ENCODE data around the gene GPR150. TPM values are rescaled to one million over a fixed set of nuclear protein-coding genes. Genes with fewer than 3 reads are reported as not detected.
A peak's percentile ranks its signal among the peaks of the same experiment; 100 is the strongest.

The GPR150 gene
- total and polyA plus RNA-seq, 10 of the 15 experiments (the other 5 are each of a cell fraction or from before 2014, with no cell fraction given) = 0.08 to 1.1 (median 0.37) TPM; not detected in 1

DNA sequence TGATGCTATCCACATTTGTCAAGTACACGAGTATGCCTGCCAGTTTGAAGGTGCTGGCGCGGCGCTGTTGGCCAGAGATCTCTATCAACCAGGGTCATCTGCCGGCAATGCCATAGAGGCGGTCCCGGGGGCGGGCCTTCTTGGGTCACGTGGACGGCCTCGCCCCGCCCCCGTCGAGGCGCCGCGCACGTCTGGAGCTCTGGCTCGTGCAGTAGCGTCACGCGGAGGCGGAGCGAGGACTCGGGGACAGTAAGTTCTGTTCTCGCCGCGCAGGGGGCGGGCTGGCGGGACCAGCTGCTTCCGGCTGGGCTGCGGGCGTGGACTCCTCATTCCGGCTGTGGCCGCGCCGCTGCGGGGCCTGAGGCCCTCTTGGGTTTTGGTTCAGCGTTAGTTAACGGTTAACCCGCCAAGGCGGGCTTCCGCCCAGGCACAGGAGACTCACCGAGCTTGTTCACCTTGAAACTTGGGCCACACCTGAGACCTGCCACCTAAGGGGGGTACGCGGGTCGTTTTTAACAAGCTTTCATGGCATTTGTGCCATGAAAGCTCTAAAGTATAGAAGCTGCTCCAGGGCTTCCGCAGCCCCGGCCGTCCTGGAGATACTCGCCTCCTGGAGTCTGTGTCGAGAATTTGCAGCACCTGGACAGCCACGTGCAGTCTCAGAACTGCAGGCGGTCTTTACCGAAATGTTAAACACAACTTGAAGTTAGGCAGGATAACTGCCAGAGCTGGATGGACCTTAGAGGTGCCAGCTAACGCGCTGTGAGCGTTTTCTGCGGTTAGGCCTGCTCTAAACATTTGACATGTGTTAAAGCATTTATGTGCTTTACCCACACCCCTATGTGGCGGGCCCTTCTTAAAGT lies 26.9 kb downstream of the GPR150 start, which contains the start of gene RFESD (continued):
- TF ChIP-seq, protein P1, sequence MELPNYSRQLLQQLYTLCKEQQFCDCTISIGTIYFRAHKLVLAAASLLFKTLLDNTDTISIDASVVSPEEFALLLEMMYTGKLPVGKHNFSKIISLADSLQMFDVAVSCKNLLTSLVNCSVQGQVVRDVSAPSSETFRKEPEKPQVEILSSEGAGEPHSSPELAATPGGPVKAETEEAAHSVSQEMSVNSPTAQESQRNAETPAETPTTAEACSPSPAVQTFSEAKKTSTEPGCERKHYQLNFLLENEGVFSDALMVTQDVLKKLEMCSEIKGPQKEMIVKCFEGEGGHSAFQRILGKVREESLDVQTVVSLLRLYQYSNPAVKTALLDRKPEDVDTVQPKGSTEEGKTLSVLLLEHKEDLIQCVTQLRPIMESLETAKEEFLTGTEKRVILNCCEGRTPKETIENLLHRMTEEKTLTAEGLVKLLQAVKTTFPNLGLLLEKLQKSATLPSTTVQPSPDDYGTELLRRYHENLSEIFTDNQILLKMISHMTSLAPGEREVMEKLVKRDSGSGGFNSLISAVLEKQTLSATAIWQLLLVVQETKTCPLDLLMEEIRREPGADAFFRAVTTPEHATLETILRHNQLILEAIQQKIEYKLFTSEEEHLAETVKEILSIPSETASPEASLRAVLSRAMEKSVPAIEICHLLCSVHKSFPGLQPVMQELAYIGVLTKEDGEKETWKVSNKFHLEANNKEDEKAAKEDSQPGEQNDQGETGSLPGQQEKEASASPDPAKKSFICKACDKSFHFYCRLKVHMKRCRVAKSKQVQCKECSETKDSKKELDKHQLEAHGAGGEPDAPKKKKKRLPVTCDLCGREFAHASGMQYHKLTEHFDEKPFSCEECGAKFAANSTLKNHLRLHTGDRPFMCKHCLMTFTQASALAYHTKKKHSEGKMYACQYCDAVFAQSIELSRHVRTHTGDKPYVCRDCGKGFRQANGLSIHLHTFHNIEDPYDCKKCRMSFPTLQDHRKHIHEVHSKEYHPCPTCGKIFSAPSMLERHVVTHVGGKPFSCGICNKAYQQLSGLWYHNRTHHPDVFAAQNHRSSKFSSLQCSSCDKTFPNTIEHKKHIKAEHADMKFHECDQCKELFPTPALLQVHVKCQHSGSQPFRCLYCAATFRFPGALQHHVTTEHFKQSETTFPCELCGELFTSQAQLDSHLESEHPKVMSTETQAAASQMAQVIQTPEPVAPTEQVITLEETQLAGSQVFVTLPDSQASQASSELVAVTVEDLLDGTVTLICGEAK (IDR thresholded peaks at IDR 0.05; ENCODE audit: borderline replicate concordance) = no peak; the same call in 1 of the 2 replicates
- TF ChIP-seq, protein P2, sequence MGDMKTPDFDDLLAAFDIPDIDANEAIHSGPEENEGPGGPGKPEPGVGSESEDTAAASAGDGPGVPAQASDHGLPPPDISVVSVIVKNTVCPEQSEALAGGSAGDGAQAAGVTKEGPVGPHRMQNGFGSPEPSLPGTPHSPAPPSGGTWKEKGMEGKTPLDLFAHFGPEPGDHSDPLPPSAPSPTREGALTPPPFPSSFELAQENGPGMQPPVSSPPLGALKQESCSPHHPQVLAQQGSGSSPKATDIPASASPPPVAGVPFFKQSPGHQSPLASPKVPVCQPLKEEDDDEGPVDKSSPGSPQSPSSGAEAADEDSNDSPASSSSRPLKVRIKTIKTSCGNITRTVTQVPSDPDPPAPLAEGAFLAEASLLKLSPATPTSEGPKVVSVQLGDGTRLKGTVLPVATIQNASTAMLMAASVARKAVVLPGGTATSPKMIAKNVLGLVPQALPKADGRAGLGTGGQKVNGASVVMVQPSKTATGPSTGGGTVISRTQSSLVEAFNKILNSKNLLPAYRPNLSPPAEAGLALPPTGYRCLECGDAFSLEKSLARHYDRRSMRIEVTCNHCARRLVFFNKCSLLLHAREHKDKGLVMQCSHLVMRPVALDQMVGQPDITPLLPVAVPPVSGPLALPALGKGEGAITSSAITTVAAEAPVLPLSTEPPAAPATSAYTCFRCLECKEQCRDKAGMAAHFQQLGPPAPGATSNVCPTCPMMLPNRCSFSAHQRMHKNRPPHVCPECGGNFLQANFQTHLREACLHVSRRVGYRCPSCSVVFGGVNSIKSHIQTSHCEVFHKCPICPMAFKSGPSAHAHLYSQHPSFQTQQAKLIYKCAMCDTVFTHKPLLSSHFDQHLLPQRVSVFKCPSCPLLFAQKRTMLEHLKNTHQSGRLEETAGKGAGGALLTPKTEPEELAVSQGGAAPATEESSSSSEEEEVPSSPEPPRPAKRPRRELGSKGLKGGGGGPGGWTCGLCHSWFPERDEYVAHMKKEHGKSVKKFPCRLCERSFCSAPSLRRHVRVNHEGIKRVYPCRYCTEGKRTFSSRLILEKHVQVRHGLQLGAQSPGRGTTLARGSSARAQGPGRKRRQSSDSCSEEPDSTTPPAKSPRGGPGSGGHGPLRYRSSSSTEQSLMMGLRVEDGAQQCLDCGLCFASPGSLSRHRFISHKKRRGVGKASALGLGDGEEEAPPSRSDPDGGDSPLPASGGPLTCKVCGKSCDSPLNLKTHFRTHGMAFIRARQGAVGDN (IDR thresholded peaks at IDR 0.05) = peak; percentile 59
- TF ChIP-seq STAT3 (IDR thresholded peaks at IDR 0.05; ENCODE audit: low read depth, low read length) = no peak
- no peak for TF ChIP-seq ZNF24 (IDR thresholded peaks at IDR 0.05)
- TF ChIP-seq MEF2B (IDR thresholded peaks at IDR 0.05; ENCODE audit: partially characterized antibody, poor library complexity, severe bottlenecking) = peak; percentile 65
- TF ChIP-seq SMAD5 (IDR thresholded peaks at IDR 0.05; ENCODE audit: low read depth) = no peak; the same call in 1 of the 2 replicates
- TF ChIP-seq ESRRA (IDR thresholded peaks at IDR 0.05; ENCODE audit: low read length) = no peak
- TF ChIP-seq SUPT20H (IDR thresholded peaks at IDR 0.05; ENCODE audit: borderline replicate concordance, control insufficient read depth, low read depth, low read length) = no peak
- no peak for TF ChIP-seq TCF7 (IDR thresholded peaks at IDR 0.05; ENCODE audit: borderline replicate concordance)
- no peak for TF ChIP-seq FOXK2 (IDR thresholded peaks at IDR 0.05)
- no peak for TF ChIP-seq NR2C1 (IDR thresholded peaks at IDR 0.05)
- TF ChIP-seq, protein P3, sequence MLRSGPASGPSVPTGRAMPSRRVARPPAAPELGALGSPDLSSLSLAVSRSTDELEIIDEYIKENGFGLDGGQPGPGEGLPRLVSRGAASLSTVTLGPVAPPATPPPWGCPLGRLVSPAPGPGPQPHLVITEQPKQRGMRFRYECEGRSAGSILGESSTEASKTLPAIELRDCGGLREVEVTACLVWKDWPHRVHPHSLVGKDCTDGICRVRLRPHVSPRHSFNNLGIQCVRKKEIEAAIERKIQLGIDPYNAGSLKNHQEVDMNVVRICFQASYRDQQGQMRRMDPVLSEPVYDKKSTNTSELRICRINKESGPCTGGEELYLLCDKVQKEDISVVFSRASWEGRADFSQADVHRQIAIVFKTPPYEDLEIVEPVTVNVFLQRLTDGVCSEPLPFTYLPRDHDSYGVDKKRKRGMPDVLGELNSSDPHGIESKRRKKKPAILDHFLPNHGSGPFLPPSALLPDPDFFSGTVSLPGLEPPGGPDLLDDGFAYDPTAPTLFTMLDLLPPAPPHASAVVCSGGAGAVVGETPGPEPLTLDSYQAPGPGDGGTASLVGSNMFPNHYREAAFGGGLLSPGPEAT (IDR thresholded peaks at IDR 0.05; ENCODE audit: low read depth) = peak; percentile 36; the same call in 1 of the 2 replicates
- TF ChIP-seq, protein P4, sequence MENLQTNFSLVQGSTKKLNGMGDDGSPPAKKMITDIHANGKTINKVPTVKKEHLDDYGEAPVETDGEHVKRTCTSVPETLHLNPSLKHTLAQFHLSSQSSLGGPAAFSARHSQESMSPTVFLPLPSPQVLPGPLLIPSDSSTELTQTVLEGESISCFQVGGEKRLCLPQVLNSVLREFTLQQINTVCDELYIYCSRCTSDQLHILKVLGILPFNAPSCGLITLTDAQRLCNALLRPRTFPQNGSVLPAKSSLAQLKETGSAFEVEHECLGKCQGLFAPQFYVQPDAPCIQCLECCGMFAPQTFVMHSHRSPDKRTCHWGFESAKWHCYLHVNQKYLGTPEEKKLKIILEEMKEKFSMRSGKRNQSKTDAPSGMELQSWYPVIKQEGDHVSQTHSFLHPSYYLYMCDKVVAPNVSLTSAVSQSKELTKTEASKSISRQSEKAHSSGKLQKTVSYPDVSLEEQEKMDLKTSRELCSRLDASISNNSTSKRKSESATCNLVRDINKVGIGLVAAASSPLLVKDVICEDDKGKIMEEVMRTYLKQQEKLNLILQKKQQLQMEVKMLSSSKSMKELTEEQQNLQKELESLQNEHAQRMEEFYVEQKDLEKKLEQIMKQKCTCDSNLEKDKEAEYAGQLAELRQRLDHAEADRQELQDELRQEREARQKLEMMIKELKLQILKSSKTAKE (IDR thresholded peaks at IDR 0.05; ENCODE audit: low read depth, poor library complexity, severe bottlenecking) = no peak
- no peak for TF ChIP-seq SUZ12 (IDR thresholded peaks at IDR 0.05; ENCODE audit: unreplicated experiment)
- peak; percentile 88 for TF ChIP-seq POLR2A (IDR thresholded peaks at IDR 0.05; ENCODE audit: low read depth, low read length)

All from GM12878 (cell line).